GM23338 (cell line): ENCODE data around the gene WNT11. TPM values are rescaled to one million over a fixed set of nuclear protein-coding genes. Genes with fewer than 3 reads are reported as not detected.

ENCODE experiments used
- ATAC-seq: fragments of 200-7000 bp; cut with Tn5 transposase; 3 replicates; pipeline ENCODE4 v1.9.1; 2020
- DNase-seq: peaks from one replicate; pipeline ENCODE4 v3.0.0-alpha.2; 2015; ENCODE audit warnings: low spot score
- H2AFZ ChIP-seq: fragments of 200-600 bp; sonication (generic); 2 replicates; pipeline ENCODE4 v1.8.0; 2016; ENCODE audit warnings: antibody characterized with exemption, mild to moderate bottlenecking, moderate library complexity
- H3F3A ChIP-seq: fragments of 200-600 bp; sonication (generic); replicated peaks from 2 replicates; pipeline ENCODE4 v1.8.0; 2017; ENCODE audit warnings: antibody characterized with exemption, mixed run types, low read depth
- H3K27ac ChIP-seq: fragments of 200-600 bp; sonication (generic); 2 replicates; pipeline ENCODE4 v1.6.1; 2016; ENCODE audit warnings: low read depth
- H3K27me3 ChIP-seq: fragments of 200-600 bp; sonication (generic); 2 replicates; pipeline ENCODE4 v1.8.0; 2016; ENCODE audit warnings: mild to moderate bottlenecking, mixed run types, moderate library complexity; ENCODE audit not compliant: insufficient read depth
- H3K36me3 ChIP-seq: fragments of 200-600 bp; sonication (generic); 2 replicates; pipeline ENCODE4 v1.8.0; 2016; ENCODE audit warnings: mild to moderate bottlenecking; ENCODE audit not compliant: insufficient read depth
- H3K4me1 ChIP-seq: fragments of 200-600 bp; sonication (generic); 2 replicates; pipeline ENCODE4 v1.8.0; 2016; ENCODE audit warnings: mild to moderate bottlenecking, moderate library complexity; ENCODE audit not compliant: insufficient read depth
- H3K4me2 ChIP-seq: fragments of 200-600 bp; sonication (generic); 2 replicates; pipeline ENCODE4 v1.7.1; 2017; ENCODE audit warnings: mixed run types
- H3K4me3 ChIP-seq: fragments of 200-600 bp; sonication (generic); 2 replicates; pipeline ENCODE4 v1.6.1; 2016; ENCODE audit warnings: mixed run types
- H3K79me2 ChIP-seq: fragments of 200-600 bp; sonication (generic); replicated peaks from 2 replicates; pipeline ENCODE4 v1.8.0; 2017; ENCODE audit warnings: mild to moderate bottlenecking; ENCODE audit not compliant: insufficient read depth
- H3K9me2 ChIP-seq: fragments of 200-600 bp; sonication (generic); 2 replicates; pipeline ENCODE4 v1.8.0; 2017; ENCODE audit not compliant: insufficient read depth
- H4K20me1 ChIP-seq: fragments of 200-600 bp; sonication (generic); replicated peaks from 2 replicates; pipeline ENCODE4 v1.8.0; 2017; ENCODE audit warnings: mild to moderate bottlenecking; ENCODE audit not compliant: insufficient read depth
- H3K27ac Mint-ChIP-seq: 2 replicates; pipeline ENCODE4 v1.8.0; 2020; ENCODE audit warnings: inconsistent platforms, mild to moderate bottlenecking, moderate library complexity, mixed read lengths
- H3K27me3 Mint-ChIP-seq: 3 replicates; pipeline ENCODE4 v1.8.0; 2022; ENCODE audit warnings: low read depth, mild to moderate bottlenecking, moderate library complexity, mixed read lengths, inconsistent platforms; ENCODE audit not compliant: insufficient read depth, poor library complexity
- H3K36me3 Mint-ChIP-seq: 3 replicates; pipeline ENCODE4 v1.8.0; 2021; ENCODE audit warnings: low read depth, mild to moderate bottlenecking, inconsistent platforms, moderate library complexity, mixed read lengths
- H3K4me1 Mint-ChIP-seq: 3 replicates; pipeline ENCODE4 v1.8.0; 2020; ENCODE audit warnings: mild to moderate bottlenecking, inconsistent platforms, mixed read lengths
- H3K4me3 Mint-ChIP-seq: 3 replicates; pipeline ENCODE4 v1.8.0; 2021; ENCODE audit warnings: moderate library complexity, mild to moderate bottlenecking, inconsistent platforms, mixed read lengths
- H3K9me3 Mint-ChIP-seq: 3 replicates; pipeline ENCODE4 v1.8.0; 2020; ENCODE audit warnings: moderate library complexity, mild to moderate bottlenecking, inconsistent platforms, mixed read lengths
- CREB1 ChIP-seq: fragments of 250-450 bp; sonication (Bioruptor Pico); IDR thresholded peaks from 2 replicates; pipeline ENCODE4 v1.5.0; 2020; ENCODE audit warnings: low read depth, mild to moderate bottlenecking, moderate library complexity
- EZH2 ChIP-seq: fragments of 200-600 bp; sonication (generic); IDR thresholded peaks from one replicate; pipeline ENCODE4 v1.8.0; 2017; ENCODE audit warnings: antibody characterized with exemption, mild to moderate bottlenecking, low read depth; ENCODE audit not compliant: unreplicated experiment
- EZH2phosphoT487 ChIP-seq: fragments of 200-600 bp; sonication (generic); IDR thresholded peaks from one replicate; pipeline ENCODE4 v1.8.1; 2018; ENCODE audit warnings: antibody characterized with exemption; ENCODE audit not compliant: unreplicated experiment
- JUNB ChIP-seq: IDR thresholded peaks from one replicate; pipeline ENCODE4 v1.6.1; 2016; ENCODE audit warnings: antibody characterized with exemption; ENCODE audit not compliant: unreplicated experiment
- NANOG ChIP-seq: IDR thresholded peaks from 2 replicates; pipeline ENCODE4 v1.6.1; 2016; ENCODE audit warnings: antibody characterized with exemption, borderline replicate concordance
- POLR2AphosphoS5 ChIP-seq: IDR thresholded peaks from 2 replicates; pipeline ENCODE4 v1.6.1; 2016; ENCODE audit warnings: antibody characterized with exemption, low read depth
- ZNF114 ChIP-seq: fragments of 250-450 bp; sonication (Bioruptor Pico); IDR thresholded peaks from 2 replicates; pipeline ENCODE4 v1.5.0; 2020; ENCODE audit warnings: mild to moderate bottlenecking, moderate library complexity
- ZNF331 ChIP-seq: fragments of 250-450 bp; sonication (Bioruptor Pico); IDR thresholded peaks from 2 replicates; pipeline ENCODE4 v1.5.0; 2020; ENCODE audit warnings: low read depth, mild to moderate bottlenecking, moderate library complexity
- polyA plus RNA-seq: library from polyadenylated mRNA; unstranded; fragments of >200 nt; fragmentation: Nextera tagmentation; extraction: Ambion mirVana; gene quantifications from 2 replicates; pipeline ENCODE4 v1.2.1, GENCODE V29; 2016
- total RNA-seq: library from RNA; depleted of rRNA; stranded (reverse); fragments of >200 nt; shearing (Covaris generic); gene quantifications from 2 replicates; pipeline ENCODE4 v1.2.3, GENCODE V29; 2014
- TF ChIP-seq, protein P1 (sequence below), 2 experiments: fragments of 200-600 bp in 1 of 2; sonication (generic) in 1 of 2; conservative IDR thresholded peaks; 2 replicates each; pipeline versions ENCODE4 v1.5.1 to v1.6.1; 2016 to 2017; ENCODE audit warnings: antibody characterized with exemption in 2 of 2, low read depth in 2 of 2, mild to moderate bottlenecking in 2 of 2, moderate library complexity in 1 of 2
- TF ChIP-seq, protein P2 (sequence below): fragments of 250-450 bp; sonication (Bioruptor Pico); IDR thresholded peaks from 2 replicates; pipeline ENCODE4 v1.5.0; 2020; ENCODE audit warnings: mild to moderate bottlenecking, moderate library complexity
- TF ChIP-seq, protein P3 (sequence below): IDR thresholded peaks from 2 replicates; pipeline ENCODE4 v1.6.1; 2016; ENCODE audit warnings: antibody characterized with exemption
- TF ChIP-seq, protein P4 (sequence below): IDR thresholded peaks from one replicate; pipeline ENCODE4 v1.6.1; 2018; ENCODE audit warnings: antibody characterized with exemption; ENCODE audit not compliant: unreplicated experiment

The WNT11 gene
- total and polyA plus RNA-seq, 2 experiments from 2014 or later = 0.44 to 0.56 TPM

DNA sequence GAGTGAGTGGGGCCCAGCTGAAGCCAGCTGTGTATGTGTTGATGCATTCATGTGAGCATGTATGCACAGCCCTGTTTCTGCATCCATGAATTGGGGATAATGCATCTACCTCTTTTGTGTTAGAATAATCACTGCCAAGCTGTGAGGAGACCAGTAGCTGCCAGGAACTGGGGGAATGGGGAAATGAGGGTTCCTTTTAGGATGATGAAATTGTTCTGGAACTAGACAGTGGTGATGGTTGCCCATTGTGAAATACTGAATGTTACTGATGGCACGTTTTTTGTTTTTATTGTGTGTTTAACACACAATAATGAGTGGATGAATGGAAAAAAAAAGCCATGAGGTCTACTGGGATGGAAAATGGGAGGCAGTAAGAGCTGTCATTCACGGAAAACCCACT is 45.3 kb upstream of the WNT11 start:
- TF ChIP-seq, protein P1, sequence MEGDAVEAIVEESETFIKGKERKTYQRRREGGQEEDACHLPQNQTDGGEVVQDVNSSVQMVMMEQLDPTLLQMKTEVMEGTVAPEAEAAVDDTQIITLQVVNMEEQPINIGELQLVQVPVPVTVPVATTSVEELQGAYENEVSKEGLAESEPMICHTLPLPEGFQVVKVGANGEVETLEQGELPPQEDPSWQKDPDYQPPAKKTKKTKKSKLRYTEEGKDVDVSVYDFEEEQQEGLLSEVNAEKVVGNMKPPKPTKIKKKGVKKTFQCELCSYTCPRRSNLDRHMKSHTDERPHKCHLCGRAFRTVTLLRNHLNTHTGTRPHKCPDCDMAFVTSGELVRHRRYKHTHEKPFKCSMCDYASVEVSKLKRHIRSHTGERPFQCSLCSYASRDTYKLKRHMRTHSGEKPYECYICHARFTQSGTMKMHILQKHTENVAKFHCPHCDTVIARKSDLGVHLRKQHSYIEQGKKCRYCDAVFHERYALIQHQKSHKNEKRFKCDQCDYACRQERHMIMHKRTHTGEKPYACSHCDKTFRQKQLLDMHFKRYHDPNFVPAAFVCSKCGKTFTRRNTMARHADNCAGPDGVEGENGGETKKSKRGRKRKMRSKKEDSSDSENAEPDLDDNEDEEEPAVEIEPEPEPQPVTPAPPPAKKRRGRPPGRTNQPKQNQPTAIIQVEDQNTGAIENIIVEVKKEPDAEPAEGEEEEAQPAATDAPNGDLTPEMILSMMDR (conservative IDR thresholded peaks at IDR 0.05; ENCODE audit: low read depth in 2 of 2) = no peak
- TF ChIP-seq ZNF331 (no peak), ZNF114 (CRISPR knock-in tag) (no peak), JUNB (no peak), POLR2AphosphoS5 (no peak), EZH2 (no peak), EZH2phosphoT487 (no peak), CREB1 (CRISPR knock-in tag) (no peak), NANOG (no peak)
- TF ChIP-seq, protein P2, sequence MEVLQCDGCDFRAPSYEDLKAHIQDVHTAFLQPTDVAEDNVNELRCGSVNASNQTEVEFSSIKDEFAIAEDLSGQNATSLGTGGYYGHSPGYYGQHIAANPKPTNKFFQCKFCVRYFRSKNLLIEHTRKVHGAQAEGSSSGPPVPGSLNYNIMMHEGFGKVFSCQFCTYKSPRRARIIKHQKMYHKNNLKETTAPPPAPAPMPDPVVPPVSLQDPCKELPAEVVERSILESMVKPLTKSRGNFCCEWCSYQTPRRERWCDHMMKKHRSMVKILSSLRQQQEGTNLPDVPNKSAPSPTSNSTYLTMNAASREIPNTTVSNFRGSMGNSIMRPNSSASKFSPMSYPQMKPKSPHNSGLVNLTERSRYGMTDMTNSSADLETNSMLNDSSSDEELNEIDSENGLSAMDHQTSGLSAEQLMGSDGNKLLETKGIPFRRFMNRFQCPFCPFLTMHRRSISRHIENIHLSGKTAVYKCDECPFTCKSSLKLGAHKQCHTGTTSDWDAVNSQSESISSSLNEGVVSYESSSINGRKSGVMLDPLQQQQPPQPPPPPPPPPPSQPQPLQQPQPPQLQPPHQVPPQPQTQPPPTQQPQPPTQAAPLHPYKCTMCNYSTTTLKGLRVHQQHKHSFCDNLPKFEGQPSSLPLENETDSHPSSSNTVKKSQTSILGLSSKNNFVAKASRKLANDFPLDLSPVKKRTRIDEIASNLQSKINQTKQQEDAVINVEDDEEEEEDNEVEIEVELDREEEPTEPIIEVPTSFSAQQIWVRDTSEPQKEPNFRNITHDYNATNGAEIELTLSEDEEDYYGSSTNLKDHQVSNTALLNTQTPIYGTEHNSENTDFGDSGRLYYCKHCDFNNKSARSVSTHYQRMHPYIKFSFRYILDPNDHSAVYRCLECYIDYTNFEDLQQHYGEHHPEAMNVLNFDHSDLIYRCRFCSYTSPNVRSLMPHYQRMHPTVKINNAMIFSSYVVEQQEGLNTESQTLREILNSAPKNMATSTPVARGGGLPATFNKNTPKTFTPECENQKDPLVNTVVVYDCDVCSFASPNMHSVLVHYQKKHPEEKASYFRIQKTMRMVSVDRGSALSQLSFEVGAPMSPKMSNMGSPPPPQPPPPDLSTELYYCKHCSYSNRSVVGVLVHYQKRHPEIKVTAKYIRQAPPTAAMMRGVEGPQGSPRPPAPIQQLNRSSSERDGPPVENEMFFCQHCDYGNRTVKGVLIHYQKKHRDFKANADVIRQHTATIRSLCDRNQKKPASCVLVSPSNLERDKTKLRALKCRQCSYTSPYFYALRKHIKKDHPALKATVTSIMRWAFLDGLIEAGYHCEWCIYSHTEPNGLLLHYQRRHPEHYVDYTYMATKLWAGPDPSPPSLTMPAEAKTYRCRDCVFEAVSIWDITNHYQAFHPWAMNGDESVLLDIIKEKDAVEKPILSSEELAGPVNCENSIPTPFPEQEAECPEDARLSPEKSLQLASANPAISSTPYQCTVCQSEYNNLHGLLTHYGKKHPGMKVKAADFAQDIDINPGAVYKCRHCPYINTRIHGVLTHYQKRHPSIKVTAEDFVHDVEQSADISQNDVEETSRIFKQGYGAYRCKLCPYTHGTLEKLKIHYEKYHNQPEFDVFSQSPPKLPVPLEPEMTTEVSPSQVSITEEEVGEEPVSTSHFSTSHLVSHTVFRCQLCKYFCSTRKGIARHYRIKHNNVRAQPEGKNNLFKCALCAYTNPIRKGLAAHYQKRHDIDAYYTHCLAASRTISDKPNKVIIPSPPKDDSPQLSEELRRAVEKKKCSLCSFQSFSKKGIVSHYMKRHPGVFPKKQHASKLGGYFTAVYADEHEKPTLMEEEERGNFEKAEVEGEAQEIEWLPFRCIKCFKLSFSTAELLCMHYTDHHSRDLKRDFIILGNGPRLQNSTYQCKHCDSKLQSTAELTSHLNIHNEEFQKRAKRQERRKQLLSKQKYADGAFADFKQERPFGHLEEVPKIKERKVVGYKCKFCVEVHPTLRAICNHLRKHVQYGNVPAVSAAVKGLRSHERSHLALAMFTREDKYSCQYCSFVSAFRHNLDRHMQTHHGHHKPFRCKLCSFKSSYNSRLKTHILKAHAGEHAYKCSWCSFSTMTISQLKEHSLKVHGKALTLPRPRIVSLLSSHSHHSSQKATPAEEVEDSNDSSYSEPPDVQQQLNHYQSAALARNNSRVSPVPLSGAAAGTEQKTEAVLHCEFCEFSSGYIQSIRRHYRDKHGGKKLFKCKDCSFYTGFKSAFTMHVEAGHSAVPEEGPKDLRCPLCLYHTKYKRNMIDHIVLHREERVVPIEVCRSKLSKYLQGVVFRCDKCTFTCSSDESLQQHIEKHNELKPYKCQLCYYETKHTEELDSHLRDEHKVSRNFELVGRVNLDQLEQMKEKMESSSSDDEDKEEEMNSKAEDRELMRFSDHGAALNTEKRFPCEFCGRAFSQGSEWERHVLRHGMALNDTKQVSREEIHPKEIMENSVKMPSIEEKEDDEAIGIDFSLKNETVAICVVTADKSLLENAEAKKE (CRISPR knock-in tag) = no peak
- TF ChIP-seq, protein P3, sequence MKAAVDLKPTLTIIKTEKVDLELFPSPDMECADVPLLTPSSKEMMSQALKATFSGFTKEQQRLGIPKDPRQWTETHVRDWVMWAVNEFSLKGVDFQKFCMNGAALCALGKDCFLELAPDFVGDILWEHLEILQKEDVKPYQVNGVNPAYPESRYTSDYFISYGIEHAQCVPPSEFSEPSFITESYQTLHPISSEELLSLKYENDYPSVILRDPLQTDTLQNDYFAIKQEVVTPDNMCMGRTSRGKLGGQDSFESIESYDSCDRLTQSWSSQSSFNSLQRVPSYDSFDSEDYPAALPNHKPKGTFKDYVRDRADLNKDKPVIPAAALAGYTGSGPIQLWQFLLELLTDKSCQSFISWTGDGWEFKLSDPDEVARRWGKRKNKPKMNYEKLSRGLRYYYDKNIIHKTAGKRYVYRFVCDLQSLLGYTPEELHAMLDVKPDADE = no peak
- TF ChIP-seq, protein P4, sequence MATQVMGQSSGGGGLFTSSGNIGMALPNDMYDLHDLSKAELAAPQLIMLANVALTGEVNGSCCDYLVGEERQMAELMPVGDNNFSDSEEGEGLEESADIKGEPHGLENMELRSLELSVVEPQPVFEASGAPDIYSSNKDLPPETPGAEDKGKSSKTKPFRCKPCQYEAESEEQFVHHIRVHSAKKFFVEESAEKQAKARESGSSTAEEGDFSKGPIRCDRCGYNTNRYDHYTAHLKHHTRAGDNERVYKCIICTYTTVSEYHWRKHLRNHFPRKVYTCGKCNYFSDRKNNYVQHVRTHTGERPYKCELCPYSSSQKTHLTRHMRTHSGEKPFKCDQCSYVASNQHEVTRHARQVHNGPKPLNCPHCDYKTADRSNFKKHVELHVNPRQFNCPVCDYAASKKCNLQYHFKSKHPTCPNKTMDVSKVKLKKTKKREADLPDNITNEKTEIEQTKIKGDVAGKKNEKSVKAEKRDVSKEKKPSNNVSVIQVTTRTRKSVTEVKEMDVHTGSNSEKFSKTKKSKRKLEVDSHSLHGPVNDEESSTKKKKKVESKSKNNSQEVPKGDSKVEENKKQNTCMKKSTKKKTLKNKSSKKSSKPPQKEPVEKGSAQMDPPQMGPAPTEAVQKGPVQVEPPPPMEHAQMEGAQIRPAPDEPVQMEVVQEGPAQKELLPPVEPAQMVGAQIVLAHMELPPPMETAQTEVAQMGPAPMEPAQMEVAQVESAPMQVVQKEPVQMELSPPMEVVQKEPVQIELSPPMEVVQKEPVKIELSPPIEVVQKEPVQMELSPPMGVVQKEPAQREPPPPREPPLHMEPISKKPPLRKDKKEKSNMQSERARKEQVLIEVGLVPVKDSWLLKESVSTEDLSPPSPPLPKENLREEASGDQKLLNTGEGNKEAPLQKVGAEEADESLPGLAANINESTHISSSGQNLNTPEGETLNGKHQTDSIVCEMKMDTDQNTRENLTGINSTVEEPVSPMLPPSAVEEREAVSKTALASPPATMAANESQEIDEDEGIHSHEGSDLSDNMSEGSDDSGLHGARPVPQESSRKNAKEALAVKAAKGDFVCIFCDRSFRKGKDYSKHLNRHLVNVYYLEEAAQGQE = no peak
- Mint-ChIP-seq H3K9me3 (peaks cover 27% of the 10 kb centered on the region), H3K4me3 (no peak overlapping the region), H3K36me3 (peaks cover 3% of the 10 kb centered on the region; the same call in 1 of the 3 replicates), H3K4me1 (peaks cover under 1% of the 10 kb centered on the region; the same call in 2 of the 3 replicates), H3K27ac (no peak overlapping the region), H3K27me3 (peaks cover 2% of the 10 kb centered on the region)
- Histone ChIP-seq H3K27ac (no peak overlapping the region), H3K9me2 (no peaks in the 10 kb centered on the region), H3K36me3 (no peaks in the 10 kb centered on the region), H3K27me3 (no peaks in the 10 kb centered on the region), H3K79me2 (no peaks in the 10 kb centered on the region), H3K4me1 (no peaks in the 10 kb centered on the region), H3K4me2 (no peak overlapping the region), H4K20me1 (no peaks in the 10 kb centered on the region), H3K4me3 (no peak overlapping the region), H3F3A (no peaks in the 10 kb centered on the region), H2AFZ (no peak overlapping the region)
- ATAC-seq = no peak
- no peak for DNase-seq
